Fibroblast of skin of right biceps (primary cell): Measurements from ENCODE around the gene PLXDC1.
"Not testable (repeated sequence)": the region's sequence is repeated elsewhere in the genome, so short reads cannot be mapped to it uniquely, and the experiment has no call there.

ENCODE experiments used
- DNase-seq: peaks from one replicate; pipeline ENCODE4 v3.0.0-alpha.2; 2013

The PLXDC1 gene

GRCh38 chr17:39057701-39058206 lies 93.7 kb downstream of the PLXDC1 start:
- no peak for DNase-seq

GRCh38 chr17:39054111-39054645 lies 97.3 kb downstream of the PLXDC1 start:
- DNase-seq: no peak

- DNase-seq: not testable (repeated sequence)
These were observed 99.0 kb downstream of the PLXDC1 start for GRCh38 chr17:39052423-39052822.

GRCh38 chr17:39051001-39051585 lies 100.3 kb downstream of the PLXDC1 start:
- DNase-seq: no peak

- DNase-seq: no peak
These were observed 105.3 kb downstream of the PLXDC1 start for GRCh38 chr17:39045948-39046679.

- no peak for DNase-seq
These were observed 115.4 kb downstream of the PLXDC1 start for GRCh38 chr17:39036009-39036408.

- DNase-seq: not testable (repeated sequence)
These were observed 115.9 kb downstream of the PLXDC1 start for GRCh38 chr17:39035578-39035977.

- DNase-seq: no peak
These were observed 122.7 kb downstream of the PLXDC1 start for GRCh38 chr17:39028690-39029089.

- no peak for DNase-seq
These were observed 123.9 kb downstream of the PLXDC1 start for GRCh38 chr17:39027455-39028035.

GRCh38 chr17:39026980-39027451 lies 124.4 kb downstream of the PLXDC1 start:
- DNase-seq: no peak

- DNase-seq: not testable (repeated sequence)
These were observed 125.1 kb downstream of the PLXDC1 start for GRCh38 chr17:39026346-39026745.

GRCh38 chr17:39022924-39023323 lies 128.5 kb downstream of the PLXDC1 start:
- no peak for DNase-seq

GRCh38 chr17:39020037-39020436 lies 131.4 kb downstream of the PLXDC1 start:
- not testable (repeated sequence) for DNase-seq

- DNase-seq: no peak
These were observed 132.9 kb downstream of the PLXDC1 start for GRCh38 chr17:39018267-39019134.

- DNase-seq: no peak
These were observed 135.0 kb downstream of the PLXDC1 start for GRCh38 chr17:39016193-39017153.

GRCh38 chr17:39015546-39015935 lies 135.9 kb downstream of the PLXDC1 start:
- DNase-seq: no peak

GRCh38 chr17:39014795-39015545 lies 136.5 kb downstream of the PLXDC1 start:
- DNase-seq: no peak

GRCh38 chr17:39014044-39014794 lies 137.2 kb downstream of the PLXDC1 start:
- DNase-seq: peak; percentile 72
